DMS 273 (cell line): ENCODE measurements around the gene DVL1.

Experiments used
- DNase-seq: peaks from one replicate; lab custom pipeline; 2025; ENCODE audit not compliant: unreplicated experiment; lab: John Stamatoyannopoulos, UW

DVL1 gene

GRCh38 chr1:1356796-1357401 lies 7.7 kb upstream of the DVL1 start:
- DNase-seq = no peak

GRCh38 chr1:1356166-1356795 lies 7.1 kb upstream of the DVL1 start:
- DNase-seq = no peak

- DNase-seq = peak; percentile 78
Measured at GRCh38 chr1:1355416-1355815, 6.2 kb upstream of the DVL1 start.

- DNase-seq = no peak
Measured at GRCh38 chr1:1354271-1355247, 5.3 kb upstream of the DVL1 start.

GRCh38 chr1:1353389-1354151 lies 4.4 kb upstream of the DVL1 start:
- DNase-seq = peak; percentile 66

GRCh38 chr1:1352786-1353388 lies 3.7 kb upstream of the DVL1 start:
- DNase-seq = peak; percentile 68

GRCh38 chr1:1351511-1352427 lies 2.6 kb upstream of the DVL1 start:
- peak; percentile 55 for DNase-seq

- peak; percentile 76 for DNase-seq
Measured at GRCh38 chr1:1348420-1349255, 580 bp downstream of the DVL1 start.

GRCh38 chr1:1347663-1348419 lies 1.4 kb downstream of the DVL1 start:
- peak; percentile 81 for DNase-seq

- no peak for DNase-seq
Measured at GRCh38 chr1:1347026-1347595, 2.1 kb downstream of the DVL1 start.

GRCh38 chr1:1346501-1346890 lies 2.7 kb downstream of the DVL1 start:
- no peak for DNase-seq

GRCh38 chr1:1345860-1346500 lies 3.2 kb downstream of the DVL1 start:
- no peak for DNase-seq

- no peak for DNase-seq
Measured at GRCh38 chr1:1345384-1345783, 3.8 kb downstream of the DVL1 start.

GRCh38 chr1:1344655-1345361 lies 4.4 kb downstream of the DVL1 start:
- no peak for DNase-seq

- no peak for DNase-seq
Measured at GRCh38 chr1:1343811-1344421, 5.3 kb downstream of the DVL1 start.

GRCh38 chr1:1342584-1343115 lies 6.6 kb downstream of the DVL1 start:
- DNase-seq = no peak
